D721Med (cell line): ENCODE measurements around the gene CRISP1.

Source experiments
- DNase-seq: peaks from one replicate; pipeline ENCODE4 v3.0.0; 2011; ENCODE audit warnings: low spot score; ENCODE audit not compliant: insufficient read length
- FAIRE-seq: peaks from 2 replicates; lab custom pipeline; 2011; peaks lifted over from hg19 to GRCh38; lab: Jason Lieb, UNC
- TF ChIP-seq, protein P1 (sequence below): IDR thresholded peaks from 2 replicates; pipeline ENCODE4 v1.5.1; 2012; ENCODE audit warnings: mild to moderate bottlenecking, control low read depth; ENCODE audit not compliant: insufficient read depth; ENCODE audit errors: missing control alignments

The CRISP1 gene

DNA sequence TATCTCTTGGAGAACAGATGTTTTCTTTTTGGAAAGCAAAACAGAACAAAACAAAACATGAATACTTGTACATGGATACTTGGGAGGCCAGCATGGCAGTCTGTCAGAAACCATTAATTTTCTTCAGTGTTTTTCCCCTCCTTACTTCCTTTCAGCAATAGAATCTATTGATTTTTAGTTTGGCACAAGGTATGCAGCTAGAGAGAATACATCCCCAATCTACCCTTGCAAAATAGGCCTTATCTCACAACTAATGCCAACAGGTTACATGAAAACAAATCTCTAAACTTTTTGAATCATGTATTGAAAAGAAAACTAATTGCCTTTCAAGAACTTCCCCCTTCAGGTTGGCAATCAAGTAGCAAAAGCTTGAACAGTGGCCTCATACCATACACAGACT is 82.1 kb downstream of the CRISP1 start:
- FAIRE-seq (no peak), DNase-seq (no peak)
- TF ChIP-seq, protein P1, sequence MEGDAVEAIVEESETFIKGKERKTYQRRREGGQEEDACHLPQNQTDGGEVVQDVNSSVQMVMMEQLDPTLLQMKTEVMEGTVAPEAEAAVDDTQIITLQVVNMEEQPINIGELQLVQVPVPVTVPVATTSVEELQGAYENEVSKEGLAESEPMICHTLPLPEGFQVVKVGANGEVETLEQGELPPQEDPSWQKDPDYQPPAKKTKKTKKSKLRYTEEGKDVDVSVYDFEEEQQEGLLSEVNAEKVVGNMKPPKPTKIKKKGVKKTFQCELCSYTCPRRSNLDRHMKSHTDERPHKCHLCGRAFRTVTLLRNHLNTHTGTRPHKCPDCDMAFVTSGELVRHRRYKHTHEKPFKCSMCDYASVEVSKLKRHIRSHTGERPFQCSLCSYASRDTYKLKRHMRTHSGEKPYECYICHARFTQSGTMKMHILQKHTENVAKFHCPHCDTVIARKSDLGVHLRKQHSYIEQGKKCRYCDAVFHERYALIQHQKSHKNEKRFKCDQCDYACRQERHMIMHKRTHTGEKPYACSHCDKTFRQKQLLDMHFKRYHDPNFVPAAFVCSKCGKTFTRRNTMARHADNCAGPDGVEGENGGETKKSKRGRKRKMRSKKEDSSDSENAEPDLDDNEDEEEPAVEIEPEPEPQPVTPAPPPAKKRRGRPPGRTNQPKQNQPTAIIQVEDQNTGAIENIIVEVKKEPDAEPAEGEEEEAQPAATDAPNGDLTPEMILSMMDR = no peak
